Measurements from ENCODE around the gene CUX1. TPM values are rescaled to one million over a fixed set of nuclear protein-coding genes. Genes with fewer than 3 reads are reported as not detected.

Gene CUX1
- total and polyA plus RNA-seq, 10 of the 15 experiments (the other 5 are each of a cell fraction or from before 2014, with no cell fraction given), result 6.1 to 48.6 (median 25.9) TPM

GRCh38 chr7:101953248-101953819, 135.9 kb downstream of the CUX1 start (continued):
- TF ChIP-seq MEF2B (IDR thresholded peaks at IDR 0.05; ENCODE audit: partially characterized antibody, poor library complexity, severe bottlenecking), result peak; percentile 43
- TF ChIP-seq CBX3 (IDR thresholded peaks at IDR 0.05; ENCODE audit: borderline replicate concordance, low read depth), result no peak
- no peak for TF ChIP-seq RFX5 (IDR thresholded peaks at IDR 0.05; ENCODE audit: low read depth, low read length)
- TF ChIP-seq RCOR1 (conservative IDR thresholded peaks at IDR 0.05; ENCODE audit: low read depth, low read length), result 0 out of 2 replicates have a peak, but pooled peaks have one; percentile 52
- no peak for TF ChIP-seq YBX1 (IDR thresholded peaks at IDR 0.05)
- 0 out of 2 replicates have a peak, but pooled peaks have one; percentile 22 for TF ChIP-seq GABPA (IDR thresholded peaks at IDR 0.05; ENCODE audit: low read depth)
- no peak for TF ChIP-seq ZNF24 (IDR thresholded peaks at IDR 0.05)
- TF ChIP-seq FOXM1 (IDR thresholded peaks at IDR 0.05; ENCODE audit: low read depth, low read length), result peak; percentile 14; the same call in 1 of the 2 replicates
- peak; percentile 42 for TF ChIP-seq SKIL (IDR thresholded peaks at IDR 0.05; ENCODE audit: low read depth, poor library complexity, severe bottlenecking)
- TF ChIP-seq MEF2A (IDR thresholded peaks at IDR 0.05; ENCODE audit: insufficient read depth, low read depth, low read length), result peak; percentile 84
- no peak for TF ChIP-seq CBX5 (IDR thresholded peaks at IDR 0.05; ENCODE audit: low read depth)
- peak; percentile 76 for TF ChIP-seq ATF7 (IDR thresholded peaks at IDR 0.05; ENCODE audit: low read depth)
- peak; percentile 60 to 73; a peak in 3 of 4 replicates for TF ChIP-seq BHLHE40 (IDR thresholded peaks at IDR 0.05; ENCODE audit: borderline replicate concordance in 1 of 2, low read depth in 2 of 2, low read length in 1 of 2)
- no peak for TF ChIP-seq CTCF (IDR thresholded peaks at IDR 0.05 in 2 of 3, conservative IDR thresholded peaks at IDR 0.05 in 1 of 3; ENCODE audit: control insufficient read depth in 2 of 3, extremely low read depth in 1 of 3, insufficient read depth in 1 of 3, low read depth in 3 of 3, low read length in 3 of 3)
- no peak for TF ChIP-seq ZNF217 (IDR thresholded peaks at IDR 0.05)
- TF ChIP-seq PAX5 (IDR thresholded peaks at IDR 0.05; ENCODE audit: borderline replicate concordance, low read depth, low read length), result no peak
- no peak for TF ChIP-seq CHD2 (IDR thresholded peaks at IDR 0.05; ENCODE audit: borderline replicate concordance, low read depth, low read length)
- TF ChIP-seq USF2 (IDR thresholded peaks at IDR 0.05; ENCODE audit: borderline replicate concordance, low read depth, low read length), result no peak
- 0 out of 4 replicates have a peak, but pooled peaks of 1 of the 2 experiments have one; percentile 11 for TF ChIP-seq ETV6 (conservative IDR thresholded peaks at IDR 0.05 in 1 of 2, IDR thresholded peaks at IDR 0.05 in 1 of 2; ENCODE audit: borderline replicate concordance in 1 of 2, low read depth in 1 of 2)
- 0 out of 2 replicates have a peak, but pooled peaks have one; percentile 18 for TF ChIP-seq ZNF687 (IDR thresholded peaks at IDR 0.05)
- no peak for TF ChIP-seq GATAD2B (conservative IDR thresholded peaks at IDR 0.05; ENCODE audit: low read depth)
